GM12878 (cell line): ENCODE data around the gene MGA. TPM values are rescaled to one million over a fixed set of nuclear protein-coding genes. Genes with fewer than 3 reads are reported as not detected.

ENCODE experiments used
- ATAC-seq: fragments of 200-7000 bp; cut with Tn5 transposase; 3 replicates; pipeline ENCODE4 v1.9.1; 2020; ENCODE audit warnings: mild to moderate bottlenecking, moderate library complexity
- BruUV-seq: library from RNA; stranded (reverse); fragments of 400-500 nt; replicated peaks from 2 replicates; lab custom pipeline; 2021; lab: Mats Ljungman, UMichigan
- CTCF ChIA-PET: fragments of 300-600 bp; sonication (Branson Sonifier 250); formaldehyde crosslinking; extraction: SDS; loops from one replicate; lab custom pipeline; 2021; ENCODE audit warnings: inconsistent platforms; lab: Yijun Ruan, JAX
- POLR2A ChIA-PET: fragments of 350-600 bp; formaldehyde crosslinking; extraction: SDS; loops from one replicate; lab custom pipeline; 2021; ENCODE audit warnings: inconsistent platforms; lab: Charles Lee
- RAD21 ChIA-PET: fragments of 300-600 bp; sonication (Branson Sonifier 250); formaldehyde crosslinking; loops from one replicate; lab custom pipeline; 2023; ENCODE audit warnings: antibody characterized with exemption; ENCODE audit not compliant: unreplicated experiment; lab: Charles Lee
- SMC1A ChIA-PET: fragments of 300-600 bp; sonication (Branson Sonifier 250); formaldehyde crosslinking; loops from one replicate; lab custom pipeline; 2023; ENCODE audit not compliant: unreplicated experiment, uncharacterized antibody; lab: Charles Lee
- DNase-seq: peaks from one replicate; pipeline ENCODE4 v3.0.0-alpha.2; 2011; ENCODE audit warnings: low read depth, low spot score
- FAIRE-seq: peaks from 3 replicates; lab custom pipeline; 2011; peaks lifted over from hg19 to GRCh38; lab: Jason Lieb, UNC
- H2AFZ ChIP-seq: 2 replicates; pipeline ENCODE4 v1.6.0; 2011; ENCODE audit warnings: low read depth, low read length, control low read depth; ENCODE audit not compliant: control insufficient read depth
- H3K27ac ChIP-seq: 2 replicates; pipeline ENCODE4 v1.5.1; 2011; ENCODE audit warnings: control low read depth; ENCODE audit not compliant: control insufficient read depth, insufficient read depth
- H3K27me3 ChIP-seq, 2 experiments: replicated peaks in 1 of 2; 2 replicates each; pipeline versions ENCODE4 v1.6.0 to v1.6.1; 2011; ENCODE audit warnings: low read length in 1 of 2; ENCODE audit not compliant: control insufficient read depth in 2 of 2, insufficient read depth in 2 of 2
- H3K36me3 ChIP-seq, 2 experiments: 2 replicates each; pipeline ENCODE4 v1.5.1; 2011; ENCODE audit warnings: low read length in 1 of 2; ENCODE audit not compliant: control insufficient read depth in 2 of 2, insufficient read depth in 2 of 2
- H3K4me1 ChIP-seq: 2 replicates; pipeline ENCODE4 v1.6.1; 2011; ENCODE audit warnings: mild to moderate bottlenecking, low read length, moderate library complexity, mixed read lengths; ENCODE audit not compliant: control insufficient read depth, insufficient read depth
- H3K4me2 ChIP-seq: 2 replicates; pipeline ENCODE4 v1.6.0; 2011; ENCODE audit warnings: control low read depth; ENCODE audit not compliant: control insufficient read depth, insufficient read depth
- H3K4me3 ChIP-seq: fragments of 200-600 bp; sonication (generic); 2 replicates; pipeline ENCODE4 v1.5.1; 2016
- H3K79me2 ChIP-seq: 2 replicates; pipeline ENCODE4 v1.6.0; 2011; ENCODE audit warnings: low read length; ENCODE audit not compliant: control insufficient read depth, insufficient read depth
- H3K9ac ChIP-seq: 2 replicates; pipeline ENCODE4 v1.8.0; 2011; ENCODE audit warnings: low read length, control low read depth, mixed read lengths; ENCODE audit not compliant: control insufficient read depth, insufficient read depth
- H3K9me3 ChIP-seq: replicated peaks from 3 replicates; pipeline ENCODE4 v1.5.1; 2011; ENCODE audit warnings: mild to moderate bottlenecking, low read length; ENCODE audit not compliant: control insufficient read depth, insufficient read depth
- H4K20me1 ChIP-seq: 2 replicates; pipeline ENCODE4 v1.6.0; 2011; ENCODE audit not compliant: control insufficient read depth, insufficient read depth
- ASH2L ChIP-seq: fragments of 300-600, 200-600 bp; sonication (generic); IDR thresholded peaks from 2 replicates; pipeline ENCODE4 v1.6.1; 2017; ENCODE audit warnings: low read depth, mild to moderate bottlenecking, borderline replicate concordance
- BMI1 ChIP-seq: fragments of 450-650 bp; IDR thresholded peaks from 2 replicates; pipeline ENCODE4 v1.6.1; 2016; ENCODE audit warnings: mild to moderate bottlenecking, moderate library complexity, borderline replicate concordance
- FOXM1 ChIP-seq: IDR thresholded peaks from 2 replicates; pipeline ENCODE4 v1.6.1; 2012; ENCODE audit warnings: low read depth, mild to moderate bottlenecking, inconsistent platforms, low read length, moderate library complexity
- LARP7 ChIP-seq: fragments of 450-650 bp; IDR thresholded peaks from 2 replicates; pipeline ENCODE4 v1.6.1; 2017; ENCODE audit warnings: mild to moderate bottlenecking
- NBN ChIP-seq: fragments of 450-650 bp; IDR thresholded peaks from 2 replicates; pipeline ENCODE4 v1.6.1; 2016
- POU2F2 ChIP-seq: IDR thresholded peaks from 3 replicates; pipeline ENCODE4 v1.6.1; 2011; ENCODE audit warnings: low read depth, mild to moderate bottlenecking, low read length, borderline replicate concordance
- RCOR1 ChIP-seq: conservative IDR thresholded peaks from 2 replicates; pipeline ENCODE4 v1.6.1; 2012; ENCODE audit warnings: low read depth, low read length, improper control_type of control experiment
- YY1 ChIP-seq: IDR thresholded peaks from 2 replicates; pipeline ENCODE4 v1.6.1; 2011; ENCODE audit warnings: low read depth, mild to moderate bottlenecking, low read length
- WGBS: methylation state at CpG from one replicate; pipeline ENCODE4 v1.1.6; 2016; ENCODE audit warnings: low lambda C conversion rate; ENCODE audit not compliant: insufficient replicate concordance, insufficient coverage; ENCODE audit errors: missing lambda C conversion rate; 5-methylcytosine and 5-hydroxymethylcytosine counted together
- in situ Hi-C: fragments of 300-500 bp; cut with MboI; formaldehyde crosslinking; loops from 9 replicates; pipeline ENCODE4 v1.14.3; 2018; ENCODE audit warnings: mixed read lengths
- intact Hi-C: fragments of 100-400 bp; cut with micrococcal nuclease; formaldehyde crosslinking; loops from one replicate; pipeline ENCODE4 v1.14.2; 2022; ENCODE audit not compliant: unreplicated experiment
- polyA plus RNA-seq, 11 experiments: library from polyadenylated mRNA; depleted of rRNA in 4 of 11; unstranded in 6 of 11; stranded (reverse) in 5 of 11; fragments of >200 nt; fragmentation: Nextera tagmentation in 4 of 11; fragmentation: Illumina TruSeq in 1 of 11; extraction: Ambion mirVana in 4 of 11; extraction: Trizol in 1 of 11; gene quantifications; 1 replicate in 1 of 11; 2 replicates in 10 of 11; pipeline versions ENCODE4 v1.2.1 to v1.2.3, GENCODE V29; 2011 to 2016; ENCODE audit warnings: inconsistent platforms in 2 of 11, missing spikeins in 2 of 11, low read depth in 1 of 11
- total RNA-seq, 4 experiments: library from RNA; depleted of rRNA in 3 of 4; stranded (reverse); fragments of >200 nt in 3 of 4; fragmentation: Illumina TruSeq in 1 of 4; extraction: Trizol in 1 of 4; gene quantifications; 2 replicates each; pipeline versions ENCODE4 v1.2.1 to v1.2.3, GENCODE V29; 2013 to 2021
- TF ChIP-seq, protein P1 (sequence below): fragments of 450-650 bp; IDR thresholded peaks from 2 replicates; pipeline ENCODE4 v1.6.1; 2016; ENCODE audit warnings: mild to moderate bottlenecking

Gene MGA
- total and polyA plus RNA-seq, 10 of the 15 experiments (the other 5 are each of a cell fraction or from before 2014, with no cell fraction given) = 2.6 to 29.6 (median 17.0) TPM

DNA sequence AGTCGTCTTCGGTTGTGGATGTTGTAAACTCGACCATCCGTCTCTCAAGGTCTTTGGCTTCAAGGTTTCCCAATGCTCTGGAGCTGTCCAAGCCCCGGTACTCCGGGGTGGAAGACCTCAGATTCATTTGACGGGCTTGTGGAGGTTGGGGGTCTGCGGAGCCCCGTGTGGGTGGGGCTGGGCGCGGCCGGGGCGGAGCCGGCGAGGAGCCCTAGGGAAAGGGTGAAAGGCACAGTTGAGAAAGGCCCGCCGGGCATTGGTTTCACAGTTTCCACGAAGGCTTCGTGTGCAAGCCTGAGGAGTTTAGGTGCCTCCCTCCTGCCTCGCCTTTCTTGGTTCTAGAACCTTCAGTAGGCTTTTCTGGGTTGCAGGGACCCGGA, 360 bp upstream of the MGA start:
- CTCF ChIA-PET = interaction anchor here (0.9 to 2.9 kb wide), 8 partner anchors 13 to 478 kb away, joined by 3 to 25 read pairs (median 4); partner anchors contain the start of gene MAPKBP1
- in situ Hi-C loops (no loop called here), intact Hi-C loops (no loop called here)
- POLR2A ChIA-PET = interaction anchor here (1.0 to 1.5 kb wide), 5 partner anchors 11 to 313 kb away, joined by 3 to 6 read pairs (median 4); partner anchors contain the start of gene EHD4
- ATAC-seq (no peak; the same call in 2 of the 3 replicates), FAIRE-seq (no peak), DNase-seq (no peak)
- RAD21 ChIA-PET = interaction anchor here (0.6 to 1.2 kb wide), 3 partner anchors 114 to 194 kb away, joined by 4 to 8 read pairs (median 5); partner anchors contain the start of gene MAPKBP1
- peaks cover 41% of the 10 kb centered on the region for H3K79me2 ChIP-seq
- BruUV-seq = no TSS peak
- peak overlapping the region; percentile 98 for H2AFZ ChIP-seq
- SMC1A ChIA-PET = interaction anchor here (0.8 to 2.6 kb wide), 5 partner anchors 21 to 231 kb away, joined by 3 to 19 read pairs (median 5); partner anchors contain the start of gene MAPKBP1
- H3K36me3 ChIP-seq = no peaks in the 10 kb centered on the region
- H3K9me3 ChIP-seq = peaks cover 2% of the 10 kb centered on the region; the same call in 2 of the 3 replicates
- H3K4me1 ChIP-seq = peaks cover 26% of the 10 kb centered on the region
- peak overlapping the region; percentile 99 for H3K4me2 ChIP-seq
- TF ChIP-seq FOXM1 (no peak), BMI1 (0 out of 2 replicates have a peak, but pooled peaks have one; percentile 3), ASH2L (peak; percentile 21; the same call in 1 of the 2 replicates), YY1 (no peak), POU2F2 (no peak), LARP7 (no peak), RCOR1 (no peak), NBN (0 out of 2 replicates have a peak, but pooled peaks have one; percentile 3)
- TF ChIP-seq, protein P1, sequence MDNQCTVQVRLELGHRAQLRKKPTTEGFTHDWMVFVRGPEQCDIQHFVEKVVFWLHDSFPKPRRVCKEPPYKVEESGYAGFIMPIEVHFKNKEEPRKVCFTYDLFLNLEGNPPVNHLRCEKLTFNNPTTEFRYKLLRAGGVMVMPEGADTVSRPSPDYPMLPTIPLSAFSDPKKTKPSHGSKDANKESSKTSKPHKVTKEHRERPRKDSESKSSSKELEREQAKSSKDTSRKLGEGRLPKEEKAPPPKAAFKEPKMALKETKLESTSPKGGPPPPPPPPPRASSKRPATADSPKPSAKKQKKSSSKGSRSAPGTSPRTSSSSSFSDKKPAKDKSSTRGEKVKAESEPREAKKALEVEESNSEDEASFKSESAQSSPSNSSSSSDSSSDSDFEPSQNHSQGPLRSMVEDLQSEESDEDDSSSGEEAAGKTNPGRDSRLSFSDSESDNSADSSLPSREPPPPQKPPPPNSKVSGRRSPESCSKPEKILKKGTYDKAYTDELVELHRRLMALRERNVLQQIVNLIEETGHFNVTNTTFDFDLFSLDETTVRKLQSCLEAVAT = peak; percentile 33; the same call in 1 of the 2 replicates
- H3K27ac ChIP-seq = peak overlapping the region; percentile 79
- no peaks in the 10 kb centered on the region for H3K27me3 ChIP-seq
- H3K9ac ChIP-seq = no peak overlapping the region; the same call in 1 of the 2 replicates
- H4K20me1 ChIP-seq = no peaks in the 10 kb centered on the region
- 29% methylated on average over 21 of the region's 21 CpGs for WGBS
- H3K4me3 ChIP-seq = peak overlapping the region; percentile 36; the same call in 1 of the 2 replicates
